HG03558 (cell line): ENCODE measurements around the gene FAM228B.
A peak's percentile ranks its signal among the peaks of the same experiment; 100 is the strongest.
"Not testable (repeated sequence)": the region's sequence is repeated elsewhere in the genome, so short reads cannot be mapped to it uniquely, and the experiment has no call there.

Experiments
- ATAC-seq: cut with Tn5 transposase; IDR thresholded peaks from one replicate; pipeline ENCODE4 v1.9.1; 2021; ENCODE audit warnings: moderate number of reproducible peaks; ENCODE audit not compliant: unreplicated experiment; ENCODE audit errors: extremely low read depth

The FAM228B gene

DNA sequence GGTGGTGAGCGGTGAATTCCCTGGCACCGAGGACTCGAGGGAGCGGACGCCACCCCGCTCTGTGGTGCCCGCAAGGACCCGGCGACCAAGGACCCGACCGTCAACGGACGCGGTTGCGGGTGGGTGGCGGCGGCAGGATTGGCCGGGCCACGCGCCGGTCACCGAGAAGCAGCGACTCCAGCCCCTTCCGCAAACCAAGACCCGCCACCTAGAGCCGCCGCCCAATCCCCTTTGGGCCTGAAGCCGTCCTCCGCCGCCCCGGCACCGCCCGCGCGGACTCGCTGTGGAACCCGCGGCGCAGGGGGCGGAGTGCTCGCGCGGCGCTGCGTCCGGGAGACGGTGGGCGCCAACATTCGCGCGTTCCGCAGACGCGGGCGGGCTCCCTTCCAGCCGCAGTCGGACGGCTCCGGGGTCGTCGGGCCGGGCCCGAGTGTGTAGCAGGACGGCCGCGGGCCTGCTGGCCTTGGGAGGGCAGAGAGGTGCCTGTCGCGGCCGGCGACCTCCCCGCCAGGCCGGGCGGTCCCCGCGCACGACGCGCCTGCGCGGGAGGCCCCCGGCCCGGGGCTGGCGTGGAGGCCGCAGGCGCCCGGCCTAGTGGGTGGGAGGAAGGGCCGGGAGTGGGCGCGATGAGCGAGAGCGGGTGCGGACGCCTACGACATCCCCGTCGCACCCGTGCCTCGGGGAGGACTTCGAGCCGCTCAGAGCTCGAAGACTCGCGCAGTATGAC lies at the start of gene FAM228B, which contains the start of gene PFN4:
TSS of gene FAM228B (plus strand) at position 275 of the 727 bp plus-strand sequence. CDS start 893 bp downstream, outside the sequence.
TSS of gene PFN4 (minus strand) at position 140 of the 727 bp plus-strand sequence. CDS start 799 bp downstream, outside the sequence.
- ATAC-seq, result peak; percentile 67

DNA sequence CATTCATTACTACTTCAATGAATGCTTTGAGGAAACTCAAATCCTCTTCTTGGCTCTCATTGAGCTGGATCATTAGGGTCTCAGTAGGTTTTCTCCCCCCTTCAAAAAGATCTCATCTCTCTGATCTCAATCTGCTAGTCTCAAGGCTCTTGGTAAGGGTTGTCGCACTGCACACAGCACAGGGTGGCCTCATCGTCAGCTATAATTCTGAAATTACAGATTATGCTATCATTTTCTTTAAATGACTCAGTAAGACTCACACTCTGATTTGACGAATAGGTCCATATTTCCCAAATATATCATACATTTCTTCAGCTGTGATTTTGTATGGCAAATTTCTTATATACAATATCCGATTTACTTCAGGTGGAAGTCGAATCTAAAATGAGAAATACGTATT lies 49.5 kb upstream of the FAM228B start:
- ATAC-seq, result no peak

DNA sequence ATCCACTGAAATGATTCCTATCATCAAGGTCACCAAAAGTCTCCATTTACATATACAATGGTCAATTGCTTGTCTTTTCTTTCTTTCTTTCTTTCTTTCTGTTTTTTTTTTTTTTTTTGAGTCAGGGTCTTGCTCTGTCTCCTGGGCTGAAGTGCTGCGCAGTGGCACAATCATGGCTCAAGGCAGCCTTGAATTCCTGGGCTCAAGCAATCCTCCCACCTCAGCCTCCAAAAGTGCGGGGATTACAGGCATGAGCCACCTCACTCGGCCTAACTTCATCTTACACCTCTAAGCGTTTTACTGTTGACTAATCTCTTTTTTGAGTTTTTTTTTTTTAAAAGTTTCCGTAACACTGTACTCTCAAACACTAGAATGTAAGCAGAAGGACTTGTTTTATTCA lies 48.0 kb upstream of the FAM228B start:
- no peak for ATAC-seq

DNA sequence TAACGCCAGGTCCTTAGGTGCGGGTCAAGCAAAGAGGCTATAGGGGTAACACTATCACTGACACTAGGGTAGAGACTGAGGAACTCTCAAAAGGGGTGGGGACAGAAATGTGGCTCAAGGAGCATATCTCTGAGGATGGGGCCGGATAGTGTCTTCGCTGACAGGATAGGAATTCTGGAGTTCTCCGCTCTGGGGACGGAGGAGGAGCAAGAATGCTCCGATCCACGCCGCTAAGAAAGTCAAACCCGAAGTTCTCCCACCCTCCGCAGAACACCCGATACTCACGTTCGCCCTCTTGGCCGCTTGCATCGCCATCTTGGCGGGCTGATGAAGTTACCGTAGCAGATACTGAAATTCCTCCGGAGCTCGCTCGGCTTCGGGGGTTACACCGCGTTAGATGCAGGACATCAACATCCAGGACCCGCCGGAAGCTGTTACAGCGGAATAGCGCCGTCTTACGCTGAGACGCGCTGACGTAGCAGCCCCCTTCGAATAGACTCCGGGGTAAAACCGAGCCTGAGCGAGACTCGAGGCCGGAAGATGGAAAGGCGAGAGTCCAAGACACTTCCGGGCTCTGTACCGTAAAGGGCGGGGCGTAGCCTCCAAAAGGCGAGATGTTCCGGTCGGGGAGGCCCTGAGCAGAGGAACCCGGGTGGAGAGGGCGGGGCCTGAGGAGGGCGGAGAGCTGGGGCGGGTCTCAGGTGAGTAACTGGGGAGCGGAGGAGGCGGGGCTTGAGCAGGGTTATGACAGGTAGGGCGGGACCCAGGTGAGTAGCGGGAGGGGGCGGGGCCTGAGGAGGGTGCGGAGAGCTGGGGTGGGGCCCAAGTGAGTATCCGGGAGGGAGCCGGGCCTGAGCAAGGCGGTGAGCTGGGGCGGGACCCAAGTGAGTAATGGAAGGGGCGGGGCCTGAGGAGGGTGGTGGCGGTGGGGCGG lies 47.1 kb upstream of the FAM228B start, which contains the start of gene SF3B6:
TSS of gene SF3B6 (minus strand) at position 412 of the 934 bp plus-strand sequence. CDS start at position 315, 97 bp downstream.
- ATAC-seq, result peak; percentile 82

- ATAC-seq, result no peak
These were observed 46.3 kb upstream of the FAM228B start for GRCh38 chr2:24076849-24077534.

GRCh38 chr2:24077535-24077877 lies 45.8 kb upstream of the FAM228B start:
- no peak for ATAC-seq

- no peak for ATAC-seq
These were observed 45.4 kb upstream of the FAM228B start for GRCh38 chr2:24077879-24078278.

DNA sequence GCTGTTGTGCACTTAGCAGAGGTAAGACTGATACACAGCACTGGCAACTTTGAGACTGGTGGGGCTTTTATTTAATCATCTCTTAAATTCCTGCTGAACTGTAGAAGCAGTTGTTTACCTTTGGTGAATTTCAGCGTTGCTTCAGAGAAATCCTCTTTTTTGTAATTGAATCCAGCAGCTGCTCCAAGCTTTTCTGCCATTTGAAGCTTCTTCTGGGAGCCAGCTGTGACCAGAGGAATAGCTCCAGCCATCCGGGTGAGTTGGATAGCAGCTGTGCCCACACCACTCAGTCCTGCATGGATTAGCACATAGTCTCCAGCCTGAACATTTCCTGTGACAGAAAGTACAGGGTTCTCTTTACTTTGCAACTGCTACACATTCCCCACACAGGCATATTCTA lies 42.6 kb upstream of the FAM228B start:
- no peak for ATAC-seq

GRCh38 chr2:24082787-24083566 lies 40.3 kb upstream of the FAM228B start:
- ATAC-seq, result no peak

DNA sequence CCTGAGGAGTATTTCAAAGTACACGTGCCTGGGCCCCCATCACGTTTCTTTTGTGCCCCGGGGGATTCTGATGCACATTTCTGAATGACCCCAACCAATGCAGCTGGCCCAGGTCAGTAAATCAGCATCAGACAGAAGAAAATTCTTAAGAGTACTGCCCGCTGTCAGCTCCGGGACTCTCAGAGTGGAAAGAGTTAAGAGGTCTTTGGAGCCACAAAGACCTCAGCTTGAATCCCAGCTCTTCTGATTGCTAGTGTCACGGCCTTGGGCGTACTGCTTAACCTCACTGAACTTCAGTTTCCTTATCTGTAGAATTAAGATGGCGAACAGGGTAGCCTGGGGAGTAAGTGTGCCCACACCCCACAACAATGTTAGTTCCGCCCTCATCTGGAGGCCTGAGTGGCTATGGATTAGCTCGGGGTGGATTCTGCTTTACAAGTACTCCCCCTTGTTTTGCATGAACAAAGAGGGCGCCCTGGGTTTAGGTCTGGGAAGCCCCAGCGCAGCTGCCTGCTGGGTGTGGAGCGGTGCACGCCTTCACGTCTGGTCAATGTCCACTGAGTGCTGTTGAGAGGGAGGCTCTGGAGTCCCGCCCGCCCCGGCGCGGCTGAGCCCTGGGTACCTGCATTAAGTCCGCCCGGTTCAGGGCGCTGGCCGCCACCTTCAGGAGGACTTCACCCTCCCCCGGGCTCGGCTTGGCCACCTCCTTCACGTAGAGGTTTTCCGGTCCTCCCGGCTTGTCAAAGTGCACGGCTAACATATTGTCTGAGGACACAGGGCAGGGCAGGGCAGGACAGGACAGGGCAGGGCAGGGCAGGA lies 39.5 kb upstream of the FAM228B start:
- ATAC-seq, result peak; percentile 57

- peak; percentile 42 for ATAC-seq
These were observed 38.7 kb upstream of the FAM228B start, which contains the start of gene TP53I3 for GRCh38 chr2:24084386-24085199. TP53I3 (minus strand) TSS chr2:24084834; CDS start chr2:24084326, 508 bp downstream.

DNA sequence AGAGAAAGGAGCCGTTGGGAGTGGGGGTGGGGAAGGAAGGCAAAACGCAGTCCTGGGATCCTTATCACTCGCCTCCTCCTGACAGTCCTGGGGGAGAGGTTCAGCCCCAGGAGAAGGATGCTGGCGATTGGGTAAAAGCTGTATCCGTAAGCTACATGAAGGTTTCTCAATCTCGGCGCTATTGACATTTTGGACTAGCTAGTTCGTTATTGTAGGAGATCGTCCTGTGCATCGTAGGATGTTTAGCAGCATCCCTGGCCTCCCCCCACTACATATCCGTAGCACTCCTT lies 38.1 kb upstream of the FAM228B start:
- ATAC-seq, result no peak

DNA sequence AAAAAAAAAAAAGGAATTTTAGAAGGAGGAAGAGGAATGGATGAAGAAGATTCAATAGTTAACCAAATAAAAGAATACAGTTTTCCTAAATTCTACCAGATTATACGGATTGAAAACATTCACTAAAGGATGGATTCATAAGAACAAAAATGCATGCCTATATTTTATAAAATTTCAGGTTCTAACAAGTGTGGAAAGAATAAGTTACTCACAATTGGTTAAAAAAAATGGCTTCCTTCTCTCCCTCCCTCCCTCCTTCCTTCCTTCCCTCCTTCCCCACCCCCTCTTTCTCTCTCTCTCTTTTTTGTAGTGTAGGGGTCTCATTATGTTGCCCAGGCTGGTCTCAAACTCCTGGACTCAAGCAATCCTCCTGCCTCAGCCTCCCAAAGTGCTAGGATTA lies 37.0 kb upstream of the FAM228B start:
- ATAC-seq, result no peak

GRCh38 chr2:24087032-24087431 lies 36.2 kb upstream of the FAM228B start:
- no peak for ATAC-seq

DNA sequence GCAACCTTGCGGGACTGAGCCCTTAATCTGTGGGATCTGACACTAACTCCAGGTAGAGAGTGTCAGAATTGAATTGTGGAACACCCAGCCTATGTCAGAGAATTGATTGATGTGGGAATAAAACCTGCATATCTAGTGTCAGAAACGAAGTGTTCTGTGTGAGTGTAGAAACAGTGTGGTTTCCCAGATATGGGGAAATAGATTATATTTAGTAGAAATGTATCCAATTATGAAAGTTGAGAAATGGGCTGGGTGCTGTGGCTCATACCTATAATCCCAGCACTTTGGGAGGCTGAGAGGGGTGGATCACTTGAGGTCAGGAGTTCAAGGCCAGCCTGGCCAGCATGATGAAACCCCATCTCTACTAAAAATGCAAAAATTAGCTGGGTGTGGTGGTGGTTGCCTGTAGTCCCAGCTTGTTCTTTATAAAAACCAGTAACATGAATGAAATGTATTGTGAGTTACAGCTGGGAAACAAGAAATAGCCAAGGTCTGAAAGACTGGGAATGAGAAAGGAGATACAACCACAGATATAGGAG lies 34.4 kb upstream of the FAM228B start:
- no peak for ATAC-seq

DNA sequence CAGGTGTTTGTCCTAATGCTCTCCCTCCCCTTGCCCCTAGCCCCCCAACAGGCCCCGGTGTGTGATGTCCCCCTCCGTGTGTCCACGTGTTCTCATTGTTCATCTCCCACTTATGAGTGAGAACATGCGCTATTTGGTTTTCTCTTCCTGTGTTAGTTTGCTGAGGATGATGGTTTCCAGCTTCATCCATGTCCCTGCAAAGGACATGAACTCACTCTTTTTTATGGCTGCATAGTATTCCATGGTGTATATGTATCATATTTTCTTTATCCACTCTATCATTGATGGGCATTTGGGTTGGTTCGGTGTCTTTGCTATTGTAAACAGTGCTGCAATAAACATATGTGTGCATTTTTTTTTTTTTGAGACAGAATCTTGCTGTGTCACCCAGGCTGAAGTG lies 30.0 kb upstream of the FAM228B start:
- ATAC-seq, result not testable (repeated sequence)

- ATAC-seq, result not testable (repeated sequence)
These were observed 28.0 kb upstream of the FAM228B start for GRCh38 chr2:24095171-24095677.

- ATAC-seq, result not testable (repeated sequence)
These were observed 22.5 kb upstream of the FAM228B start for GRCh38 chr2:24100732-24101131.
